Thymus (tissue), 2 donors: ENCODE results near the gene CA7. TPM values are rescaled to one million over a fixed set of nuclear protein-coding genes. Genes with fewer than 3 reads are reported as not detected.

Source experiments
- polyA plus RNA-seq: library from polyadenylated mRNA; stranded (reverse); fragments of 200-250 nt; gene quantifications from one replicate; pipeline ENCODE4 v1.2.3, GENCODE V29; 2013
- total RNA-seq: library from RNA; stranded (reverse); fragments of 120-200 nt; gene quantifications from one replicate; pipeline ENCODE4 v1.2.4, GENCODE V29; 2013
- donor health status: healthy.

The CA7 gene
- total and polyA plus RNA-seq, 2 donors, result 0.19 to 0.80 TPM

Other genes with a start within 250 kb of the CA7 start
- 15.9 TPM for gene CMTM3, start 239.7 kb upstream of the CA7 start, total RNA-seq
- gene CMTM3, start 239.7 kb upstream of the CA7 start, polyA plus RNA-seq, result 55.4 TPM
- 2.2 TPM for gene CMTM4, start 147.7 kb upstream of the CA7 start, total RNA-seq
- 3.4 TPM for gene CMTM4, start 147.7 kb upstream of the CA7 start, polyA plus RNA-seq
- gene DYNC1LI2, start 92.8 kb upstream of the CA7 start, total RNA-seq, result 24.1 TPM
- gene DYNC1LI2, start 92.8 kb upstream of the CA7 start, polyA plus RNA-seq, result 44.9 TPM
- gene TERB1, start 42.8 kb upstream of the CA7 start, total RNA-seq, result 0.09 TPM
- gene TERB1, start 42.8 kb upstream of the CA7 start, polyA plus RNA-seq, result 0.07 TPM
- 70.4 TPM for gene NAE1, start 13.4 kb upstream of the CA7 start, total RNA-seq
- gene NAE1, start 13.4 kb upstream of the CA7 start, polyA plus RNA-seq, result 55.3 TPM
- 2.5 TPM for gene PDP2, start 36.1 kb downstream of the CA7 start, total RNA-seq
- gene PDP2, start 36.1 kb downstream of the CA7 start, polyA plus RNA-seq, result 2.8 TPM
- gene CDH16, start 74.5 kb downstream of the CA7 start, total RNA-seq, result 0.05 TPM
- gene CDH16, start 74.5 kb downstream of the CA7 start, polyA plus RNA-seq, result 0.78 TPM
- 0.85 TPM for gene RRAD, start 81.1 kb downstream of the CA7 start, total RNA-seq
- gene RRAD, start 81.1 kb downstream of the CA7 start, polyA plus RNA-seq, result 13.3 TPM
- gene CIAO2B, start 90.0 kb downstream of the CA7 start, total RNA-seq, result 118 TPM
- 141 TPM for gene CIAO2B, start 90.0 kb downstream of the CA7 start, polyA plus RNA-seq
- gene CES2, start 91.1 kb downstream of the CA7 start, total RNA-seq, result 15.8 TPM
- gene CES2, start 91.1 kb downstream of the CA7 start, polyA plus RNA-seq, result 16.7 TPM
- gene CES3, start 116.9 kb downstream of the CA7 start, total RNA-seq, result 0.09 TPM
- 0.32 TPM for gene CES3, start 116.9 kb downstream of the CA7 start, polyA plus RNA-seq
- gene CES4A, start 144.2 kb downstream of the CA7 start, total RNA-seq, result 2.1 TPM
- 14.6 TPM for gene CES4A, start 144.2 kb downstream of the CA7 start, polyA plus RNA-seq
- 54.3 TPM for gene CBFB, start 184.7 kb downstream of the CA7 start, total RNA-seq
- 49.4 TPM for gene CBFB, start 184.7 kb downstream of the CA7 start, polyA plus RNA-seq